ENCODE measurements around the gene DGKI.
A peak's percentile ranks its signal among the peaks of the same experiment; 100 is the strongest.

DNA sequence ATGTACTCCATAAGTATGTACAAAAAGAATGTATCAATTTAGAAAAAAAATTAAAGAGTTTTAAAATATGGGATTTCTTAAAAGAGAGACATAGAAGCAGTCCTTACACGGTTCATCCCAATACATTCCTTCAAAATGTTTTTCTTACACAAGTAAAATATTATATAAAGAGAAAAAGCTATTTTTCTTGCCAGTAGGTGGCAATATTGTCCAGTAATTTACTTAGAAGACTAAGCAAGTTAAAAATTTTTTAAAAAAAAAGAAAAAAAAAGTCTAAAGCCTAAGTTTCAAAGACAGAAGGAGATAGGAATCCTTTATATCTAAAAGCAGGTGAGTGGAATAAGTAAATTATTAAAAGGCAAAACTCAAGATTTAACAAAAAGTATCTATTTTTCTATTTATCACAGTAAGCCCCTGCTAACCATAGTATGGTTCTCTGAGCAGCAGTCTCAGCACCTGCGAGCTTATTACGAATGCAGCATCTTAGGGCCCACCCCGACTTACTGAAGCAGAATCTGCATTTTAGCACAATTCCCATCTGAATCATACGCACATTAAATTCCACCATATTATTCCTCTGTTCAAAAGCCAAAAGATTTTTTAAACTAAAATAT is 240.6 kb downstream of the DGKI start:
- TF ChIP-seq, protein P1, sequence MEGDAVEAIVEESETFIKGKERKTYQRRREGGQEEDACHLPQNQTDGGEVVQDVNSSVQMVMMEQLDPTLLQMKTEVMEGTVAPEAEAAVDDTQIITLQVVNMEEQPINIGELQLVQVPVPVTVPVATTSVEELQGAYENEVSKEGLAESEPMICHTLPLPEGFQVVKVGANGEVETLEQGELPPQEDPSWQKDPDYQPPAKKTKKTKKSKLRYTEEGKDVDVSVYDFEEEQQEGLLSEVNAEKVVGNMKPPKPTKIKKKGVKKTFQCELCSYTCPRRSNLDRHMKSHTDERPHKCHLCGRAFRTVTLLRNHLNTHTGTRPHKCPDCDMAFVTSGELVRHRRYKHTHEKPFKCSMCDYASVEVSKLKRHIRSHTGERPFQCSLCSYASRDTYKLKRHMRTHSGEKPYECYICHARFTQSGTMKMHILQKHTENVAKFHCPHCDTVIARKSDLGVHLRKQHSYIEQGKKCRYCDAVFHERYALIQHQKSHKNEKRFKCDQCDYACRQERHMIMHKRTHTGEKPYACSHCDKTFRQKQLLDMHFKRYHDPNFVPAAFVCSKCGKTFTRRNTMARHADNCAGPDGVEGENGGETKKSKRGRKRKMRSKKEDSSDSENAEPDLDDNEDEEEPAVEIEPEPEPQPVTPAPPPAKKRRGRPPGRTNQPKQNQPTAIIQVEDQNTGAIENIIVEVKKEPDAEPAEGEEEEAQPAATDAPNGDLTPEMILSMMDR (IDR thresholded peaks at IDR 0.05): peak; percentile 36; the same call in 1 of the 2 replicates
- TF ChIP-seq, protein P2, sequence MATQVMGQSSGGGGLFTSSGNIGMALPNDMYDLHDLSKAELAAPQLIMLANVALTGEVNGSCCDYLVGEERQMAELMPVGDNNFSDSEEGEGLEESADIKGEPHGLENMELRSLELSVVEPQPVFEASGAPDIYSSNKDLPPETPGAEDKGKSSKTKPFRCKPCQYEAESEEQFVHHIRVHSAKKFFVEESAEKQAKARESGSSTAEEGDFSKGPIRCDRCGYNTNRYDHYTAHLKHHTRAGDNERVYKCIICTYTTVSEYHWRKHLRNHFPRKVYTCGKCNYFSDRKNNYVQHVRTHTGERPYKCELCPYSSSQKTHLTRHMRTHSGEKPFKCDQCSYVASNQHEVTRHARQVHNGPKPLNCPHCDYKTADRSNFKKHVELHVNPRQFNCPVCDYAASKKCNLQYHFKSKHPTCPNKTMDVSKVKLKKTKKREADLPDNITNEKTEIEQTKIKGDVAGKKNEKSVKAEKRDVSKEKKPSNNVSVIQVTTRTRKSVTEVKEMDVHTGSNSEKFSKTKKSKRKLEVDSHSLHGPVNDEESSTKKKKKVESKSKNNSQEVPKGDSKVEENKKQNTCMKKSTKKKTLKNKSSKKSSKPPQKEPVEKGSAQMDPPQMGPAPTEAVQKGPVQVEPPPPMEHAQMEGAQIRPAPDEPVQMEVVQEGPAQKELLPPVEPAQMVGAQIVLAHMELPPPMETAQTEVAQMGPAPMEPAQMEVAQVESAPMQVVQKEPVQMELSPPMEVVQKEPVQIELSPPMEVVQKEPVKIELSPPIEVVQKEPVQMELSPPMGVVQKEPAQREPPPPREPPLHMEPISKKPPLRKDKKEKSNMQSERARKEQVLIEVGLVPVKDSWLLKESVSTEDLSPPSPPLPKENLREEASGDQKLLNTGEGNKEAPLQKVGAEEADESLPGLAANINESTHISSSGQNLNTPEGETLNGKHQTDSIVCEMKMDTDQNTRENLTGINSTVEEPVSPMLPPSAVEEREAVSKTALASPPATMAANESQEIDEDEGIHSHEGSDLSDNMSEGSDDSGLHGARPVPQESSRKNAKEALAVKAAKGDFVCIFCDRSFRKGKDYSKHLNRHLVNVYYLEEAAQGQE (IDR thresholded peaks at IDR 0.05; ENCODE audit: insufficient read depth in 1 of 2, low read depth in 2 of 2, low read length in 1 of 2): no peak
- TF ChIP-seq POLR2AphosphoS5 (IDR thresholded peaks at IDR 0.05; ENCODE audit: low read depth, low read length): no peak
- no peak for TF ChIP-seq SIN3A (IDR thresholded peaks at IDR 0.05; ENCODE audit: borderline replicate concordance, insufficient read depth, low read depth, low read length)
